SIG-M5 (cell line): ENCODE results near the gene OR4B1.
"Not testable (repeated sequence)": the region's sequence is repeated elsewhere in the genome, so short reads cannot be mapped to it uniquely, and the experiment has no call there.

ENCODE experiments used
- DNase-seq: peaks from one replicate; lab custom pipeline; 2025; lab: John Stamatoyannopoulos, UW

The OR4B1 gene

GRCh38 chr11:48216510-48216909, at the start of gene OR4B1:
Gene OR4B1, plus strand, starts transcription at chr11:48216810. Its CDS starts 0 bp downstream, at chr11:48216810.
- DNase-seq = no peak

- DNase-seq = no peak
Measured at GRCh38 chr11:48167380-48167779, 49.2 kb upstream of the OR4B1 start.

GRCh38 chr11:48168815-48169214, 47.8 kb upstream of the OR4B1 start:
- DNase-seq = no peak

GRCh38 chr11:48169259-48169658, 47.4 kb upstream of the OR4B1 start:
- DNase-seq = no peak

- DNase-seq = no peak
Measured at GRCh38 chr11:48169717-48170116, 46.9 kb upstream of the OR4B1 start.

GRCh38 chr11:48170241-48171233, 46.1 kb upstream of the OR4B1 start:
- no peak for DNase-seq

- no peak for DNase-seq
Measured at GRCh38 chr11:48172818-48173609, 43.6 kb upstream of the OR4B1 start.

GRCh38 chr11:48177661-48178060, 38.9 kb upstream of the OR4B1 start:
- DNase-seq = no peak

- no peak for DNase-seq
Measured at GRCh38 chr11:48180627-48181026, 36.0 kb upstream of the OR4B1 start.

GRCh38 chr11:48182860-48183526, 33.6 kb upstream of the OR4B1 start:
- no peak for DNase-seq

- DNase-seq = no peak
Measured at GRCh38 chr11:48184452-48184851, 32.2 kb upstream of the OR4B1 start.

- DNase-seq = not testable (repeated sequence)
Measured at GRCh38 chr11:48190906-48191654, 25.5 kb upstream of the OR4B1 start.

GRCh38 chr11:48193876-48194275, 22.7 kb upstream of the OR4B1 start:
- DNase-seq = no peak

- DNase-seq = no peak
Measured at GRCh38 chr11:48207881-48208280, 8.7 kb upstream of the OR4B1 start.

- no peak for DNase-seq
Measured at GRCh38 chr11:48210052-48210451, 6.6 kb upstream of the OR4B1 start.

- no peak for DNase-seq
Measured at GRCh38 chr11:48228761-48229160, 12.2 kb downstream of the OR4B1 start.

GRCh38 chr11:48230057-48230456, 13.4 kb downstream of the OR4B1 start:
- DNase-seq = not testable (repeated sequence)

- DNase-seq = no peak
Measured at GRCh38 chr11:48237727-48238126, 21.1 kb downstream of the OR4B1 start.

GRCh38 chr11:48242501-48242900, 25.9 kb downstream of the OR4B1 start:
- DNase-seq = no peak

- no peak for DNase-seq
Measured at GRCh38 chr11:48244804-48245203, 28.2 kb downstream of the OR4B1 start, which contains the start of gene OR4X2. Gene OR4X2, plus strand, starts transcription at chr11:48245104. Its CDS starts 0 bp downstream, at chr11:48245104.

GRCh38 chr11:48248902-48249301, 32.3 kb downstream of the OR4B1 start:
- DNase-seq = no peak
